ENCODE data around the gene FGGY.
"Not testable (repeated sequence)": the region's sequence is repeated elsewhere in the genome, so short reads cannot be mapped to it uniquely, and the experiment has no call there.

FGGY gene

GRCh38 chr1:59703918-59704378, 407.1 kb downstream of the FGGY start:
- DNase-seq (ENCODE audit: low spot score), result no peak

GRCh38 chr1:59704716-59705115, 407.8 kb downstream of the FGGY start:
- no peak for DNase-seq (ENCODE audit: low spot score)

- no peak for DNase-seq (ENCODE audit: low spot score)
These were observed 408.8 kb downstream of the FGGY start for GRCh38 chr1:59705466-59706302.

DNA sequence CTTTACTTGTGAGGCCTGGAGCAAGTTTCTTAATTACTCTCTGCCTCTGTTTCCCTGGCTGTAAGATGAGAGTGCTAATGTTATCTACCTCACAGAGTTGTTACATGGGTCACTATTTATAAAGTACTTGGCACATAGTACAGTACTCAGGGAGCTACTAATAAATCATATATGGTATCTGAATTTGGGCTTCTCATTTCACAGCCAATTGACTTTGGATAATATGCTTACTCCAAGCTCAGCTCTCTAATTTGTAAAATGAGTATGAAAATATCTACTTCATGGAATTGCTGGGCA, 409.4 kb downstream of the FGGY start:
- no peak for DNase-seq (ENCODE audit: low spot score)

DNA sequence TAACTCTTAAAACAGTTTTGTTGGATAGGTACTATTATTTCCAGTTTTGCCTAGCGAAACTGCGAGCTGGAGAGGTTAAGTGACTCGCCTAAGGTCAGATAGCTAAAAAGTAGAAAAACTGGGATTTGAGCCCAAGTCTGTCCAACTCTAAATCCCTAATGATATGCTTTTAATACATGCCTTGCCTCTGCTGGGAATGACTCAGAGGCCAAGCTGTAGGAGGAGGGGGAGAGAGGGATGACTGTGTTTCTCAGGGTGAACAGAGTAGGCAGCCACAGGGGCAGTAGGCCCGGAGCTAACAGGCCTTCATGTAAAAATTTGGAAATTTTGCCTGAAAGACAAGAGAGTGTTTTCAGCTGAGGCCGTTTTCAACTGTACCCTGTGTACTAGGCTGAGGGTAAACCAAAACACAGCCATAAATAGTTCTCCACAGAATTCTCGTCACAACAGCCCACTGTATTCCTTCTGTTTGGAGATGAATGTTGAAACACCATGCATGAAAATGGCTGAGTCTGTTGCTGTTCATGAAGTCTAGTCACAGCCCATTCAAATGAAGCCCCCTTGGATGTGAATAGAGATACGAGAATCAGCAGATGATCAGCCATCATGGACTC, 410.4 kb downstream of the FGGY start:
- no peak for DNase-seq (ENCODE audit: low spot score)

DNA sequence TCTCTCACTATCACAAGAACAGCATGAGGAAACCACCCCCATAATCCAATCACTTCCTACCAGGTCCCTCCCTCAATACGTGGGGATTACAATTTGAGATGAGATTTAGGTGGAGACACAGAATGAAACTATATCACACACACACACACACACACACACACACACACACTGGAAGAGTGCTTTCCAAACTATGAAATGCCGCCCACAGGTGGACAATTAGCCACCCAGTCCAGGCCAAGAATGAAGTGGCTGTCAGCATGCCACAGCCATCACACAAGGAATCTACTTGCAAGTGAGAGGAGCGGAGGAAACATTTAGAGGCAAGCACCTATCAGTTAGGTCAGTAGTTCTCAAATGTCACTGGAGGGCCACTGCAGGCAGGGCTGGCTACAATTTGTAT, 412.4 kb downstream of the FGGY start:
- no peak for DNase-seq (ENCODE audit: low spot score)

GRCh38 chr1:59710920-59711319, 414.0 kb downstream of the FGGY start:
- not testable (repeated sequence) for DNase-seq (ENCODE audit: low spot score)

DNA sequence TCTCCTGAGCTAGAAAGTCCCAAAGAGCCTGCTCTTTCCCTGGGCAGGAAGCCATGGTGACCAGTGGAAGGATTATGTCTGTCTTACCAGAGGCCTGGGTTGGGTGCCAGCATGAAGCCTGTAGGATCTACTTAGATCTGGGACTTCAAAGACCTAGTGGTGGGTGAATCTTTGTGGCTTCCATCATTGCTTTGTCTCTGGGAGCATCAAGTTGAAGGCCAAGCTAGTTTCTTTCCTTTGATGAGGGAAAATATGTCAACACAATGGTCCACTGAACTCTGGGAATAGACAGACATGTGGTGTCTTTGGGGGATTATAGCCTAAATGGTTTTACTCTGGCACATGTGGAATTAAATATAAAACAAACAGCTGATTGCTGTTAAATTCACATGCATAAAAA, 417.3 kb downstream of the FGGY start:
- no peak for DNase-seq (ENCODE audit: low spot score)

GRCh38 chr1:59714966-59715365, 418.1 kb downstream of the FGGY start:
- DNase-seq (ENCODE audit: low spot score), result no peak

GRCh38 chr1:59716832-59717231, 419.9 kb downstream of the FGGY start:
- no peak for DNase-seq (ENCODE audit: low spot score)

DNA sequence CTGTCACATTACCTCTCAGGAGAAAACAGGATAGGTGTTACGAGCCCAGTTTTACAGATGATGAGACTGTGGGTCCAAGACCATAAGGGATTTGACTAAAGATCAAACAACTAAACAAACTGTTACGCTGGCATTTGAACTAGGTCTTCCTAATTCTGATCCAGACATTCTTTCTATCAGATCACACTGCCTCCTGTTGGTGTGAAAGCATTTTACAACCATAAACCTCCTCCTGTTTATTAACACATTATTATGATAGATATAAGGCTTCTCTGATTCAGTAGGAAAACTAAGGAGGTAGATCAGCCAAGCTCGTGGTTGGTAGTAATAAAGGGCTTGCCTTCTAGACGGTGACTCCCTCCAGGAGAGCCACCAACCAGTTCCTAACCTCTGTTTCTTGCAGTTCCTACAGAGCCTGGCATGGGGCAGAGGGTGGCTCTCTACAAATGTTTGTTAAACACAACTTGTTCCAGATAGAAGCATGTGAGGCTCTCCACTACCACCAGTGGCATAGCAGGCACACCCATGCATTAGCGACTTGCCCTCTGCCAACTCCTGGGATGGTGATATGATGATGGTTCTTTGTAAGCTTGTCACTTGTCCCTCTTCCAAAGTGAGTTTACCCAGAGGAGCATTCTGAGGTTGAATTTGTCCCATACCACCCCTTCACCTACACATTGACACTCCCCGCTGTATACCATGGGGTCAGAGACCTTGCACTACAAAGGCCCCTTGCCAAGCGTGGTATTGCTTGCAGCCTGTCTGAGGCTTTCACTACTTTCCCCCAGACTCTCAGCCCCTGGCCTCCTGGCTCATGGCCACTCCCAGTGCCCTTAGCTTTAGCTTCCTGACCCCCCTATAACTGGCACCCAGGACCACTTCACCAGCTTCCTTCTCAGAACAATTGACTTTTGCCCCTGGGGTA, 421.4 kb downstream of the FGGY start:
- no peak for DNase-seq (ENCODE audit: low spot score)

GRCh38 chr1:59718989-59719360, 422.1 kb downstream of the FGGY start:
- no peak for DNase-seq (ENCODE audit: low spot score)

GRCh38 chr1:59720326-59721115, 423.6 kb downstream of the FGGY start:
- no peak for DNase-seq (ENCODE audit: low spot score)

- no peak for DNase-seq (ENCODE audit: low spot score)
These were observed 433.4 kb downstream of the FGGY start for GRCh38 chr1:59730302-59730701.

- DNase-seq (ENCODE audit: low spot score), result no peak
These were observed 434.0 kb downstream of the FGGY start for GRCh38 chr1:59730759-59731478.

DNA sequence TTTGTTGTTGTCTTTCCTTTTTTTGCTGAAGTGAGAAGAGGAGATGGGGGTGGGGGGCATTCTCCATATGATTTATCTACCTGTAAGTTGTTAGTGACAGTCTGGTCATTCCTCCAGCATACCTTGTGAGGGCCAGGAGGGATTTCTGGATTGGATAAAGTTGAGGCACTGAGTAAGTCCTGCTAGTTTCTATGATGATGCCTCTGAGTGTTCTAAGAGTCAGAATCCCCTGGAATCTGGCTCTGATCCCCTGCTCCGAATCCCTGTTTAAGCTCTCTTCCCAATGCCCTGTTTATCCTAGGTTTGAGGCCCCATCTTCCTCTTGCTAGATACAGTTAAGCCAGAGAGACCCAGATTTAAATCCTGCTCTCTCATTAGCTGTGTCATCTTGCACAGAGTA, 434.7 kb downstream of the FGGY start:
- no peak for DNase-seq (ENCODE audit: low spot score)

GRCh38 chr1:59732214-59732955, 435.5 kb downstream of the FGGY start:
- DNase-seq (ENCODE audit: low spot score), result no peak

DNA sequence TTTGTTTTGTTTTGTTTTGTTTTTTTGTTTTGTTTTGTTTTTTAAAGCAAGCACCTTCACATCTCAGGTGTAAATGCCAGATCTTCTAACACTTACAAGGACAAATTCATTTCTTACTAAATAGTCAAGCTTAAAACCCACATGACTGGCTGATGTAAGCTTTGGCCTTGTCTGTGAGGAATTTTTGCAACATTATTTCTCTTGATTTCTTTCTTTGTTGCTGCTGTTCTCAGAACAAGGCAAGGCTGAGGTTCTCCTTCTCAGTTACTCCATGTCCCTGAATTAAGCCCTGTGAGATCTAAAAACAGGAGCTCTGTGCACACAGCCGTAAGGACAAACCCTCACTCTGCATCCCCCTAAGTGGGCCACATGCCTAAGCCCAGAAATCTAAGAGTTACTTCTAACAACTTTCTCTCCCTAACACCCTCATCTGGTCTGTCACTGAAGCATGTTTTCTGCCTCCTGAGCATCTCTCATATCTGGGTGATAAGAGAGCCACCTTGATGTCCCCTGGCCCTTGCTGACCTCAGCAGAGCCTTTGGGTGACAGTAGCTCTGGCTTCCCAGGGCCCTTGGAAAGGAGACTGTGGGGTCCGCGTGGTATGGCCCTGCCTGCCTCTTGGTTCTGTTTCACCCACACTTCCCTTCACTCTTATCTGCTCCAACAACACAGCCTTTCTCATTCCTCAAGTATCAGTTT, 436.7 kb downstream of the FGGY start:
- no peak for DNase-seq (ENCODE audit: low spot score)

DNA sequence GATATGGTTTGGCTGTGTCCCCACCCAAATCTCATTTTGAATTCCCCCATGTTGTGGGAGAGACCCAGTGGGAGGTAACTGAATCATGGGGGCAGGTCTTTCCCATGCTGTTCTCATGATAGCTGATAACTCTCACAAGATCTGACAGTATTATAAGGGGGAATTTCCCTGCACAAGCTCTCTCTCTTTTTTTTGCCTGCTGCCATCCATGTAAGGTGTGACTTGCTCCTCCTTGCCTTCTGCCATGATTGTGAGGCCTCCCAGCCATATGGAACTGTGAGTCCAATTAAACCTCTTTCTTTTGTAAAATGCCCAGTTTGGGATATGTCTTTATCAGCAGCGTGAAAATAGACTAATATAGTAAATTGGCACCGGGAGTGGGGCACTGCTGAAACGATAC, 439.0 kb downstream of the FGGY start:
- not testable (repeated sequence) for DNase-seq (ENCODE audit: low spot score)

- no peak for DNase-seq (ENCODE audit: low spot score)
These were observed 439.9 kb downstream of the FGGY start for GRCh38 chr1:59736744-59737143.

Measured in HuH-7.5 (cell line).